Measurements from ENCODE around the gene LHFPL6. TPM values are rescaled to one million over a fixed set of nuclear protein-coding genes. Genes with fewer than 3 reads are reported as not detected.

The LHFPL6 gene
- total RNA-seq, 1 experiment from 2014 or later, result 25.7 TPM

DNA sequence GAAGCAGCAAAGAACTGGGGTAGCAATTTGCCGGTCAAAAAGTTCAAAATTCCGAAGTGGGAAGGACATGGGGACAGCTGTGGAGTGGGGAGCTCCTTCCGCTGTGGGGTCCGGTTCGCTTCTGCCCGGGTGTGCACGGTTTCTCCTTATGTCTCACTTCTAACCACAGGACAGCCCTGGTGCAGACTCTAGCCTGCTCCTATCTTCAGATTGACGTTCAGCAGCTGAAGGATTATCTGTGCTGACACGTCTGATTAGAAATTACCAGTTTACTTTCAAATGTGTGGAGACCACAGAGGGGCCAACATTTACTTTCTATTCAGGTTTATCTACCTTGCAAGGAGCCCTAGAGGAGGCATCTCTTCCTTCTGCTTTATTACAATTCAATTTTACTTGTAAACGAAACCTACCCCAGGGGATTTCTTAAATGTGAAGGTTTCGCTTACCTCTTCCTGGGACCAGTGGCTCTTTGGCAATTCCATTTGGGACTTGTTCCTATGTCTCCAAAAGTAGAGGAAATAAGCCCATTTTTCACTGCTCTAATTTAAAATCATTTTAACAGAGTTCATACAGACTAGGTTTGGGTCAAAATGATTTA, 27.3 kb downstream of the LHFPL6 start:
- H3K4me3 ChIP-seq (ENCODE audit: low read depth in 2 of 2, low read length in 2 of 2), result no peak overlapping the region
- TF ChIP-seq, protein P1, sequence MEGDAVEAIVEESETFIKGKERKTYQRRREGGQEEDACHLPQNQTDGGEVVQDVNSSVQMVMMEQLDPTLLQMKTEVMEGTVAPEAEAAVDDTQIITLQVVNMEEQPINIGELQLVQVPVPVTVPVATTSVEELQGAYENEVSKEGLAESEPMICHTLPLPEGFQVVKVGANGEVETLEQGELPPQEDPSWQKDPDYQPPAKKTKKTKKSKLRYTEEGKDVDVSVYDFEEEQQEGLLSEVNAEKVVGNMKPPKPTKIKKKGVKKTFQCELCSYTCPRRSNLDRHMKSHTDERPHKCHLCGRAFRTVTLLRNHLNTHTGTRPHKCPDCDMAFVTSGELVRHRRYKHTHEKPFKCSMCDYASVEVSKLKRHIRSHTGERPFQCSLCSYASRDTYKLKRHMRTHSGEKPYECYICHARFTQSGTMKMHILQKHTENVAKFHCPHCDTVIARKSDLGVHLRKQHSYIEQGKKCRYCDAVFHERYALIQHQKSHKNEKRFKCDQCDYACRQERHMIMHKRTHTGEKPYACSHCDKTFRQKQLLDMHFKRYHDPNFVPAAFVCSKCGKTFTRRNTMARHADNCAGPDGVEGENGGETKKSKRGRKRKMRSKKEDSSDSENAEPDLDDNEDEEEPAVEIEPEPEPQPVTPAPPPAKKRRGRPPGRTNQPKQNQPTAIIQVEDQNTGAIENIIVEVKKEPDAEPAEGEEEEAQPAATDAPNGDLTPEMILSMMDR (IDR thresholded peaks at IDR 0.05), result no peak
- TF ChIP-seq POLR2AphosphoS5 (IDR thresholded peaks at IDR 0.05; ENCODE audit: low read depth, low read length) (no peak), SIN3A (IDR thresholded peaks at IDR 0.05; ENCODE audit: borderline replicate concordance, insufficient read depth, low read depth, low read length) (no peak), TCF7L2 (IDR thresholded peaks at IDR 0.05; ENCODE audit: low read depth, low read length) (no peak)
- TF ChIP-seq, protein P2, sequence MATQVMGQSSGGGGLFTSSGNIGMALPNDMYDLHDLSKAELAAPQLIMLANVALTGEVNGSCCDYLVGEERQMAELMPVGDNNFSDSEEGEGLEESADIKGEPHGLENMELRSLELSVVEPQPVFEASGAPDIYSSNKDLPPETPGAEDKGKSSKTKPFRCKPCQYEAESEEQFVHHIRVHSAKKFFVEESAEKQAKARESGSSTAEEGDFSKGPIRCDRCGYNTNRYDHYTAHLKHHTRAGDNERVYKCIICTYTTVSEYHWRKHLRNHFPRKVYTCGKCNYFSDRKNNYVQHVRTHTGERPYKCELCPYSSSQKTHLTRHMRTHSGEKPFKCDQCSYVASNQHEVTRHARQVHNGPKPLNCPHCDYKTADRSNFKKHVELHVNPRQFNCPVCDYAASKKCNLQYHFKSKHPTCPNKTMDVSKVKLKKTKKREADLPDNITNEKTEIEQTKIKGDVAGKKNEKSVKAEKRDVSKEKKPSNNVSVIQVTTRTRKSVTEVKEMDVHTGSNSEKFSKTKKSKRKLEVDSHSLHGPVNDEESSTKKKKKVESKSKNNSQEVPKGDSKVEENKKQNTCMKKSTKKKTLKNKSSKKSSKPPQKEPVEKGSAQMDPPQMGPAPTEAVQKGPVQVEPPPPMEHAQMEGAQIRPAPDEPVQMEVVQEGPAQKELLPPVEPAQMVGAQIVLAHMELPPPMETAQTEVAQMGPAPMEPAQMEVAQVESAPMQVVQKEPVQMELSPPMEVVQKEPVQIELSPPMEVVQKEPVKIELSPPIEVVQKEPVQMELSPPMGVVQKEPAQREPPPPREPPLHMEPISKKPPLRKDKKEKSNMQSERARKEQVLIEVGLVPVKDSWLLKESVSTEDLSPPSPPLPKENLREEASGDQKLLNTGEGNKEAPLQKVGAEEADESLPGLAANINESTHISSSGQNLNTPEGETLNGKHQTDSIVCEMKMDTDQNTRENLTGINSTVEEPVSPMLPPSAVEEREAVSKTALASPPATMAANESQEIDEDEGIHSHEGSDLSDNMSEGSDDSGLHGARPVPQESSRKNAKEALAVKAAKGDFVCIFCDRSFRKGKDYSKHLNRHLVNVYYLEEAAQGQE (IDR thresholded peaks at IDR 0.05; ENCODE audit: insufficient read depth in 1 of 2, low read depth in 2 of 2, low read length in 1 of 2), result no peak
- H3K9me3 ChIP-seq (ENCODE audit: control insufficient read depth, insufficient read depth, low read depth, low read length), result no peaks in the 10 kb centered on the region
- no peaks in the 10 kb centered on the region for H3K4me1 ChIP-seq (ENCODE audit: control insufficient read depth, insufficient read depth, low read length)
- intact Hi-C loops (cut with micrococcal nuclease; ENCODE audit: unreplicated experiment), result no loop called here
- ATAC-seq (no peak), DNase-seq (ENCODE audit: low read depth, low spot score) (no peak)
- ChIA-PET POLR2A (no interaction called here), CTCF (no interaction called here)
- H3K27me3 ChIP-seq (ENCODE audit: control insufficient read depth, insufficient read depth, low read length), result no peaks in the 10 kb centered on the region
- no peak overlapping the region for H3K27ac ChIP-seq (ENCODE audit: low read length)
- no TSS peak for BruUV-seq (replicated peaks)
- H3K36me3 ChIP-seq (ENCODE audit: control insufficient read depth, insufficient read depth, low read length), result no peaks in the 10 kb centered on the region
- in situ Hi-C loops (cut with HindIII; ENCODE audit: low pct_unique_long_range_greater_than_20kb, low sequenced_read_pairs), result no loop called here

DNA sequence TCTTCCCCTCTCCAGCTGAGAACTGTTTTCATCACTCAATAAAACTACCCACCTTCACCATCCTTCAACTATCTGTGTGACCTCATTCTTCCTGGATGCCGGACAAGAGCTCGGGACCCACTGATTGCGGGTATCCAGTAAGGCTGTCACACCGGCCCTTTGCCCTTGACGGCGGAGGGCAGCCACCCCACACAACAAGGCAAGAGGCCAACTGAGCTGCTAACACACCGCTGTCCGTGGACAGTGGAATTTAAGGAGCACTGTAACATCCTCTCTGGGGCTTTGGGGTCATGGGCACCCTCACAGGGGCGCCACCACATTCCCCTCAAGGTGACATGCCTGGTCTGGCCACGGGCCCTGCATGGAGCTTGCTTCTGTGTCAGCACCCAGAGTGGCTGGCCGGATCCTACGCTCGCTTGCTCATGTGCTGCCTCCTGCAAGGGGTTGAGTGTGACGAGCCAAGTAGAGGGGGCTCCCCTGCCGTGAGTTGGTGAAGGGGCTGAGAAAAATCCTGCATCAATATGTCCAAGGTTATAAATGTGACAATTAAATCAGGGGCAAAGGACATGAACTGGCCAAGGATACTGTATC, 31.4 kb downstream of the LHFPL6 start:
- Histone ChIP-seq H3K36me3 (ENCODE audit: control insufficient read depth, insufficient read depth, low read length) (no peaks in the 10 kb centered on the region), H3K9me3 (ENCODE audit: control insufficient read depth, insufficient read depth, low read depth, low read length) (no peaks in the 10 kb centered on the region), H3K27ac (ENCODE audit: low read length) (no peak overlapping the region), H3K27me3 (ENCODE audit: control insufficient read depth, insufficient read depth, low read length) (no peaks in the 10 kb centered on the region), H3K4me1 (ENCODE audit: control insufficient read depth, insufficient read depth, low read length) (peaks cover 18% of the 10 kb centered on the region), H3K4me3 (ENCODE audit: low read depth in 2 of 2, low read length in 2 of 2) (no peak overlapping the region)
- TF ChIP-seq, protein P2 (IDR thresholded peaks at IDR 0.05; ENCODE audit: insufficient read depth in 1 of 2, low read depth in 2 of 2, low read length in 1 of 2), result no peak
- TF ChIP-seq SIN3A (IDR thresholded peaks at IDR 0.05; ENCODE audit: borderline replicate concordance, insufficient read depth, low read depth, low read length) (no peak), TCF7L2 (IDR thresholded peaks at IDR 0.05; ENCODE audit: low read depth, low read length) (no peak), POLR2AphosphoS5 (IDR thresholded peaks at IDR 0.05; ENCODE audit: low read depth, low read length) (no peak)
- TF ChIP-seq, protein P1 (IDR thresholded peaks at IDR 0.05), result no peak
- CTCF ChIA-PET, result no interaction called here
- in situ Hi-C loops (cut with HindIII; ENCODE audit: low pct_unique_long_range_greater_than_20kb, low sequenced_read_pairs), result no loop called here
- no TSS peak for BruUV-seq (replicated peaks)
- intact Hi-C loops (cut with micrococcal nuclease; ENCODE audit: unreplicated experiment), result no loop called here
- POLR2A ChIA-PET, result no interaction called here
- no peak for ATAC-seq
- DNase-seq (ENCODE audit: low read depth, low spot score), result no peak

All from Panc1 (cell line).